Measurements from ENCODE around the gene GPR107.

GPR107 gene

DNA sequence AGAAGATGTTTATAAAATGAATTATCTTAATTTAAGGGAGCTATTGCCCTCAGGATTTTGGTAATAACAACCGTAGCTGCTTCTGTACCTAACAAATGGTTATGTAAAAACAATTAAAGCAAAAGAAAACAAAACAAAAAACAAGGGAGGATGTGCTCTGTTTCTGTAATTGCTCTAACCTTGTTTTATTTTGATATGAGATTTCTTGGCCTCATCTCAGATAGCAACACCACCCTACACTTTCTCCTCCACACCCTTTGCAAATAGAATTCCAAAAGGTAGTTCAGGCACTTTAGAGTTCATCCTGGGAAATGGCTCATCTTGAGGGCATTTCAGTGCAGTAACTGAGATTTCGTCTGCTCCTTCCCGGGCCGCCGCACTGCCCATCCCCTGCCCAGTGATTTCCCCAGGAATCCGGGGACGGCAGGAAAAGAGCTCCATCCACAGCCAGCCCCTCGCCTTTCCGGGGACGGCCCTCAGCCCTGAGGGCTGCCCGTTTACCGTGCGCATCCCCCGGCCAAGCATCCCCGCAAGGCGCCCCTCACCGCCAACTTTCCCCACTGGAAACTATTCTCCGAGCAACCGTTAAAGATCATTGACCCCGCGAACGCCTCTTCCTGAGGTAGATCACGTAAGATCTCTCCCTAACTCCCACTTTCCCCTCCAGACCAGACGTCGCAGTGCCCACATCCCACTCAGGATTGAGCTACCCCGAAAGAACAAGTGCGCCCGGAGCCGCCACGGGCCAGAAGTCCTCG is 11.9 kb upstream of the GPR107 start:
- peak overlapping the region; percentile 85 for H3K4me3 ChIP-seq (ENCODE audit: low read length)
- TF ChIP-seq, protein P1, sequence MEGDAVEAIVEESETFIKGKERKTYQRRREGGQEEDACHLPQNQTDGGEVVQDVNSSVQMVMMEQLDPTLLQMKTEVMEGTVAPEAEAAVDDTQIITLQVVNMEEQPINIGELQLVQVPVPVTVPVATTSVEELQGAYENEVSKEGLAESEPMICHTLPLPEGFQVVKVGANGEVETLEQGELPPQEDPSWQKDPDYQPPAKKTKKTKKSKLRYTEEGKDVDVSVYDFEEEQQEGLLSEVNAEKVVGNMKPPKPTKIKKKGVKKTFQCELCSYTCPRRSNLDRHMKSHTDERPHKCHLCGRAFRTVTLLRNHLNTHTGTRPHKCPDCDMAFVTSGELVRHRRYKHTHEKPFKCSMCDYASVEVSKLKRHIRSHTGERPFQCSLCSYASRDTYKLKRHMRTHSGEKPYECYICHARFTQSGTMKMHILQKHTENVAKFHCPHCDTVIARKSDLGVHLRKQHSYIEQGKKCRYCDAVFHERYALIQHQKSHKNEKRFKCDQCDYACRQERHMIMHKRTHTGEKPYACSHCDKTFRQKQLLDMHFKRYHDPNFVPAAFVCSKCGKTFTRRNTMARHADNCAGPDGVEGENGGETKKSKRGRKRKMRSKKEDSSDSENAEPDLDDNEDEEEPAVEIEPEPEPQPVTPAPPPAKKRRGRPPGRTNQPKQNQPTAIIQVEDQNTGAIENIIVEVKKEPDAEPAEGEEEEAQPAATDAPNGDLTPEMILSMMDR (conservative IDR thresholded peaks at IDR 0.05; ENCODE audit: low read depth, low read length), result no peak
- DNase-seq (ENCODE audit: low read depth), result no peak

DNA sequence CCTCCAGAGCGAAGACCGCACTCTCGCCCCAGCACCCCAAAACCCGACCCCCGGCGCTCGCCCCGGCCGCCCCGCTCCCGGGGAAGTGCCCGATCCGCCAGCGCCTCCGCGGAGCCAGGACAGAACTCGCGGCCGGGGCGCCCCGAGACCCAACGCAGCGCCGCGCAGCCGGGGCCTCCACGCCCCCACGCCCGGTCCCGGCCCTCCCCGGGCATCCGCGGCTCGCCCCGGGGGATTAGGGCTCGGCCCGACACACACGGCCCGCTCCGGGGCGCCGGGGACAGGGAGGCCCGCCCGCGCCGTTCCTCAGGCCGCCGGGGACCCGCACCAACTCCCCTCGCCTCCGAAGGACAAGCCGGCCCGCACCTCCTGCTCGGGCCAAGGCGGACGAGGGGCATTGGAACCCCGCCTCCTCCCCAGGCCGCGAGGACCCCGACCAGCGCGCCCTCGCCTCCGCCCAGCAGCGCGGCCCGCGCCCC is 11.3 kb upstream of the GPR107 start:
- DNase-seq (ENCODE audit: low read depth), result no peak
- TF ChIP-seq, protein P1 (conservative IDR thresholded peaks at IDR 0.05; ENCODE audit: low read depth, low read length), result no peak
- peak overlapping the region; percentile 85 for H3K4me3 ChIP-seq (ENCODE audit: low read length)

DNA sequence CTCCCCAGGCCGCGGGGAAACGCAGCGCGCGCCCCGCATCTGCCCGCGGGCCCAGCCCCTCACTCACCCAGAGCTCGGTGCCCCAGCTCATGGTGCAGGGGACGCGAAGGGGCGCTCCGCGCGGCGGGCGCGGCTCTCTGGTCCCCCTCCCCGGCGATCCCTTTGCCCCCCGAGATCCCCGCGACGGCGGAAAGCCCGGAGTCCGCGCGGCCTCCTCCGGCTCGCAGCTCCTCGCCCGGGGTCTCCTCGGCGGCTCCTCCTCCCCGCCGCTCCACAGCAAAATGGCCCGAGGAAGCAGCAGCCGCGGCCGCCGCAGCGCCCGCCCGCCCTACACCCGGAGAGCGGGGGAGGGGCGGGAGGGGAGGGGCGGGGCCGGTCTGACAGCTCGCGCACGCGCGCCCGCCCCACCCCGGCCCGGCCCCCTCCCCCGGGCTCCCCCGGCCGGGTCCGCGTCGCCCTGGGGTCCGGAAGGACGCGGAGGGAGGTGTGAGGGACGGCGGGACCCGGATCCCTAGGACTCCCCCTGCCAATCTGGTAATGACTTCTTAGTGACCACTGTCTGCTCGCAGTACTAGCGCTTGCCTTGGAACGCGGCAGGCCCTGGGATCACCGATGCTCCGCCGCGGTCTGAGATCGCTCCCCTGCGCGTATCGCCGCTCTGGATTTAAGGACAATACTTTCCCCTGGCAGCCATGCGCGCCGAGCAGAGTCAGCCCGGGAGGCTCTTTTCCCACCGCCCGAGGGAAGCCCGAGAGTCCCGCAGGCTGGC is 10.6 kb upstream of the GPR107 start, which contains the start of gene FNBP1:
Gene FNBP1 (minus strand): TSS at position 305 of the 769 bp plus-strand sequence. CDS start 214 bp downstream, at position 91.
- no peak for DNase-seq (ENCODE audit: low read depth)
- H3K4me3 ChIP-seq (ENCODE audit: low read length), result peak within 1 kb of the TSS; percentile 85
- TF ChIP-seq, protein P1 (conservative IDR thresholded peaks at IDR 0.05; ENCODE audit: low read depth, low read length), result no peak

DNA sequence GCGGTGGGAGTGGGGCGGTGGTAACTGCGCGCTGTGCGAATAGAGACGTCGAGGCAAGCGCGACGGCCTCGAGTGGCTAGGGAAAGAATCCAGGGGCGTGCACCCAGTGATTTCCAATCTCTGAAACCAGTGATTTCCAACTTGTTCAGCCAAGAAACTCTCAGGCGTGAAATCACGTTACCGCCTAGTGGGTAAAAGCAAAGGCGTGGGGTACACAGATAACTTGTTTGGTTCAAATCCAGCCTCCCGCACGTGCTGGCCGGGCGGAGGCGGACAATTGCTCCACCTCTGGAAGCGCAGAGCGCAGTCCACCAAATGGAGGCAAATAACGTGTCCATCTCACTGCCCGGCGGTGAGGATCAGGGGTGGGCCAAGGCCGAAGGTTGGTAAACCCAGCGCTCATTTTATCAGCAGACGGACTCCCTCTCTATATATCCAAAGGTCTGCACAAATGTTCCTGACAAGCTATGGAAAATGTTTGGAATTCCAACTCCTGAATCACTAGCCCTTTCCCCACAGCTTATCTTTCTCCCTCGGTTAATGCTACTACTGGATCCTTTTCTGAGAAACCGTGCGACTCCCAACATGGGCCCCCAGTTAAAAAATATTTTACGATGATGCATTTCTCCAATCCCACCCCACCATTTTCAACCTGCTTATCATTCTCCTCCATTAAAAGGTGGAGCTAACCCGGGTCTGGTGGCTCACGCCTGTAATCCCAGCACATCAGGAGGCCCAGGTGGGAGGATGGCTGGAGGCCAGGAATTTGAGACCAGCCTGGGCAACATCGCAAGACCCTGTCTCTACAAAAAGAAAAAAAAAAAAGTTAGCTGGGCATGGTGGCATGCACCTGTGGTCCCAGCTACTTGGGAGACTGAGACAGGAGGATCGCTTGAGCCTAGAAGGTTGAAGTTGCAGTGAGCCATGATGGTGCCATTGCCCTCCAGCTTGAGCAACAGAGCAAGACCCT is 9.8 kb upstream of the GPR107 start:
- TF ChIP-seq, protein P1 (conservative IDR thresholded peaks at IDR 0.05; ENCODE audit: low read depth, low read length), result no peak
- DNase-seq (ENCODE audit: low read depth), result no peak
- H3K4me3 ChIP-seq (ENCODE audit: low read length), result peak overlapping the region; percentile 57

DNA sequence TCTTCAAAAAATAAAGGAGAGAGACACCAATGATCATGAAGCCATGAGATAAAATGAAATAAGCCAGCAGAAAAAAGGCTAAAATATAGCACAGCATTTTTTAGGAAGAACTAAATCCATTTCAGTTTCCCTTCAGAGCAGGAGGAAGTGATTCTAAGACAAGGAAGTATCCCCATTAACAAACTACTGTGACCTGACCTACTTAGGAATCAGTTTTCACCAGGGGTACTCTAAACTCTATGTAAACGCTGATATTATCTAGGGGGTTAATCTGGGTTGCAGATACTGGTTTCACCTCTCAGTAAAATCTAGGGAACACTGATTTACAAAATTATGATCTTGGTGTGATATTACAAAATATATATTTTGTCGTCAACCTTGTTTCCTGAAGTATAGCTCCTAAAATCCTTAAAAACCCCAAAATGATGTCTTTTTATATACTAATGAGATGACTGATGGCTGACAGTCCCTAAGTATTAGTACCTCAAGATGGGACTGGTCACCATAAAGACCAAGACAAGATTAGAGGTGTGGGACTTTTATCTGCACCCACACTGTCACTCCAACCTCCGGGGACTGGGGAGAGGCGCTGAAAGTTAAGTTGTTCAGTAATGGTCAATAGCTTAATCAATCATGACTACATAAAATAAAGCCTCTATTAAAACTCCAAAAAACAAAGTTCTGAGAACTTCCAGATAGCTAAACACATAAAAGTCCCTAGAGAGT is 7.8 kb upstream of the GPR107 start:
- TF ChIP-seq, protein P1 (conservative IDR thresholded peaks at IDR 0.05; ENCODE audit: low read depth, low read length), result no peak
- DNase-seq (ENCODE audit: low read depth), result no peak
- no peak overlapping the region for H3K4me3 ChIP-seq (ENCODE audit: low read length)

Data from retinal pigment epithelial cell (primary cell).